Vagina (tissue), 2 donors: Measurements from ENCODE around the gene FOXN1.

Experiments used
- POLR2AphosphoS5 ChIP-seq, 2 donors: sonication (generic); formaldehyde crosslinking; IDR thresholded peaks; one replicate each; pipeline ENCODE4 v1.9.0; 2017; ENCODE audit warnings: antibody characterized with exemption in 2 of 2, mild to moderate bottlenecking in 2 of 2, low read depth in 1 of 2; ENCODE audit not compliant: insufficient read depth in 1 of 2
- TF ChIP-seq, protein P1 (sequence below), 3 experiments: fragments of 450-650 bp in 2 of 3; fragments of 200-600 bp in 1 of 3; sonication (generic) in 1 of 3; IDR thresholded peaks; one replicate each; pipeline ENCODE4 v1.5.1; 2017 to 2019; ENCODE audit warnings: antibody characterized with exemption in 3 of 3, mild to moderate bottlenecking in 2 of 3, moderate library complexity in 2 of 3

DNA sequence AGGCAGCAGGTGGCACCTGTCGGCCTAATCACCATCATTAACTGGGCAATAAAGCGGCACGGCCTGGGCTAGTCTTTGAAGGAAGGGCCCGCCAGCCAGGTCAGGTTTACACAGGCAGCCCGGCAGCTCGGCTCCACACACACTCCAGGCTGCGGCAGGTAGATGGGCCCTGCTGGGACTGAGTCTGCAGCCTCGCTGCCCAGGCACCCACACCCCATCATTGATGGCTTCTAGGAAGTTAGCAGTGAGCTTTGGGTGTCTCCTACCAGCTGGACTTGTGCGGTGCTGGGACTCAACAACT is 6.8 kb upstream of the FOXN1 start:
- no peak for TF ChIP-seq POLR2AphosphoS5 (IDR thresholded peaks at IDR 0.05; ENCODE audit: insufficient read depth in 1 of 2, low read depth in 1 of 2)
- TF ChIP-seq, protein P1, sequence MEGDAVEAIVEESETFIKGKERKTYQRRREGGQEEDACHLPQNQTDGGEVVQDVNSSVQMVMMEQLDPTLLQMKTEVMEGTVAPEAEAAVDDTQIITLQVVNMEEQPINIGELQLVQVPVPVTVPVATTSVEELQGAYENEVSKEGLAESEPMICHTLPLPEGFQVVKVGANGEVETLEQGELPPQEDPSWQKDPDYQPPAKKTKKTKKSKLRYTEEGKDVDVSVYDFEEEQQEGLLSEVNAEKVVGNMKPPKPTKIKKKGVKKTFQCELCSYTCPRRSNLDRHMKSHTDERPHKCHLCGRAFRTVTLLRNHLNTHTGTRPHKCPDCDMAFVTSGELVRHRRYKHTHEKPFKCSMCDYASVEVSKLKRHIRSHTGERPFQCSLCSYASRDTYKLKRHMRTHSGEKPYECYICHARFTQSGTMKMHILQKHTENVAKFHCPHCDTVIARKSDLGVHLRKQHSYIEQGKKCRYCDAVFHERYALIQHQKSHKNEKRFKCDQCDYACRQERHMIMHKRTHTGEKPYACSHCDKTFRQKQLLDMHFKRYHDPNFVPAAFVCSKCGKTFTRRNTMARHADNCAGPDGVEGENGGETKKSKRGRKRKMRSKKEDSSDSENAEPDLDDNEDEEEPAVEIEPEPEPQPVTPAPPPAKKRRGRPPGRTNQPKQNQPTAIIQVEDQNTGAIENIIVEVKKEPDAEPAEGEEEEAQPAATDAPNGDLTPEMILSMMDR (IDR thresholded peaks at IDR 0.05) = no peak
